SK-N-SH treated with all-trans-retinoic acid at 6 μM for 48 hours (cell line): Measurements from ENCODE around the gene EBF4.

Experiments
- ATAC-seq: fragments of 200-7000 bp; cut with Tn5 transposase; 3 replicates; pipeline ENCODE4 v1.9.1; 2020; ENCODE audit warnings: mild to moderate bottlenecking, moderate library complexity
- BACH2 ChIP-seq: fragments of 250-450 bp; sonication (Bioruptor Pico); IDR thresholded peaks from 2 replicates; pipeline ENCODE4 v1.9.0; 2021; ENCODE audit warnings: mild to moderate bottlenecking, borderline replicate concordance
- CREB5 ChIP-seq: fragments of 250-450 bp; sonication (Bioruptor Pico); IDR thresholded peaks from 2 replicates; pipeline ENCODE4 v1.5.1; 2020; ENCODE audit warnings: low read depth, mild to moderate bottlenecking, moderate library complexity
- CSDC2 ChIP-seq: fragments of 250-450 bp; sonication (Bioruptor Pico); IDR thresholded peaks from 2 replicates; pipeline ENCODE4 v1.5.0; 2020; ENCODE audit warnings: mild to moderate bottlenecking, moderate library complexity
- CSRNP3 ChIP-seq: fragments of 250-450 bp; sonication (Bioruptor Pico); IDR thresholded peaks from 2 replicates; pipeline ENCODE4 v1.5.1; 2021; ENCODE audit warnings: mild to moderate bottlenecking, moderate library complexity
- GLIS3 ChIP-seq: fragments of 250-450 bp; sonication (Bioruptor Pico); IDR thresholded peaks from 2 replicates; pipeline ENCODE4 v1.5.0; 2020; ENCODE audit warnings: mild to moderate bottlenecking, moderate library complexity
- ISL1 ChIP-seq: fragments of 250-450 bp; sonication (Bioruptor Pico); IDR thresholded peaks from 2 replicates; pipeline ENCODE4 v2.1.2; 2022; ENCODE audit warnings: mild to moderate bottlenecking, moderate library complexity
- OSR1 ChIP-seq: fragments of 250-450 bp; sonication (Bioruptor Pico); IDR thresholded peaks from 2 replicates; pipeline ENCODE4 v1.8.0; 2022; ENCODE audit warnings: moderate library complexity, mild to moderate bottlenecking, inconsistent platforms
- PATZ1 ChIP-seq: fragments of 250-450 bp; sonication (Bioruptor Pico); IDR thresholded peaks from 2 replicates; pipeline ENCODE4 v1.8.0; 2020; ENCODE audit warnings: mild to moderate bottlenecking, moderate library complexity, borderline replicate concordance
- POU6F1 ChIP-seq: fragments of 250-450 bp; sonication (Bioruptor Pico); IDR thresholded peaks from 2 replicates; pipeline ENCODE4 v1.8.0; 2021; ENCODE audit warnings: low read depth, mild to moderate bottlenecking, moderate library complexity, borderline replicate concordance
- PPARA ChIP-seq: fragments of 250-450 bp; sonication (Bioruptor Pico); IDR thresholded peaks from 2 replicates; pipeline ENCODE4 v1.5.0; 2020; ENCODE audit warnings: mild to moderate bottlenecking, borderline replicate concordance
- TCF4 ChIP-seq: fragments of 250-450 bp; sonication (Bioruptor Pico); IDR thresholded peaks from 2 replicates; pipeline ENCODE4 v1.8.0; 2021; ENCODE audit warnings: mild to moderate bottlenecking, moderate library complexity, borderline replicate concordance
- TOX ChIP-seq: fragments of 250-450 bp; sonication (Bioruptor Pico); IDR thresholded peaks from 2 replicates; pipeline ENCODE4 v1.8.0; 2021; ENCODE audit warnings: mild to moderate bottlenecking, moderate library complexity, borderline replicate concordance
- TSHZ2 ChIP-seq: fragments of 250-450 bp; sonication (Bioruptor Pico); IDR thresholded peaks from 2 replicates; pipeline ENCODE4 v1.5.0; 2020; ENCODE audit warnings: mild to moderate bottlenecking, moderate library complexity
- ZC3H10 ChIP-seq: fragments of 250-450 bp; sonication (Bioruptor Pico); IDR thresholded peaks from 2 replicates; pipeline ENCODE4 v1.5.1; 2021; ENCODE audit warnings: mild to moderate bottlenecking, moderate library complexity
- ZFP3 ChIP-seq: fragments of 250-450 bp; sonication (Bioruptor Pico); IDR thresholded peaks from 2 replicates; pipeline ENCODE4 v1.5.0; 2020; ENCODE audit warnings: mild to moderate bottlenecking, moderate library complexity
- ZFP30 ChIP-seq: fragments of 450-650 bp; formaldehyde crosslinking; IDR thresholded peaks from 2 replicates; pipeline ENCODE4 v1.5.0; 2022; ENCODE audit warnings: mild to moderate bottlenecking, moderate library complexity
- ZNF565 ChIP-seq: fragments of 450-650 bp; formaldehyde crosslinking; conservative IDR thresholded peaks from 2 replicates; pipeline ENCODE4 v1.5.0; 2020; ENCODE audit warnings: low read depth, mild to moderate bottlenecking, moderate library complexity
- ZNF70 ChIP-seq: fragments of 450-650 bp; formaldehyde crosslinking; IDR thresholded peaks from 2 replicates; pipeline ENCODE4 v1.5.0; 2020; ENCODE audit warnings: mild to moderate bottlenecking, moderate library complexity
- ZNF8 ChIP-seq: fragments of 450-650 bp; formaldehyde crosslinking; IDR thresholded peaks from 2 replicates; pipeline ENCODE4 v1.5.0; 2020; ENCODE audit warnings: mild to moderate bottlenecking, moderate library complexity

EBF4 gene

GRCh38 chr20:2658414-2659354, 33.9 kb upstream of the EBF4 start (continued):
- TF ChIP-seq ZNF70 (CRISPR knock-in tag) (no peak), CREB5 (no peak), ZNF565 (CRISPR knock-in tag) (no peak), ZC3H10 (CRISPR knock-in tag) (no peak), ZFP30 (CRISPR knock-in tag) (no peak), OSR1 (CRISPR knock-in tag) (no peak), ZNF8 (no peak)

GRCh38 chr20:2659547-2659946, 33.0 kb upstream of the EBF4 start:
- no peak for ATAC-seq
- TF ChIP-seq ISL1 (no peak), POU6F1 (no peak), CSDC2 (no peak), PATZ1 (CRISPR knock-in tag) (no peak), TCF4 (CRISPR knock-in tag) (no peak), OSR1 (CRISPR knock-in tag) (no peak), PPARA (no peak), CSRNP3 (no peak), ZNF70 (CRISPR knock-in tag) (no peak), ZFP30 (CRISPR knock-in tag) (no peak), BACH2 (CRISPR knock-in tag) (no peak), TSHZ2 (CRISPR knock-in tag) (no peak), TOX (no peak), ZFP3 (CRISPR knock-in tag) (no peak), GLIS3 (CRISPR knock-in tag) (no peak), ZNF565 (CRISPR knock-in tag) (no peak)

GRCh38 chr20:2663364-2663886, 29.2 kb upstream of the EBF4 start:
- ATAC-seq = no peak
- TF ChIP-seq OSR1 (CRISPR knock-in tag) (no peak), ZNF565 (CRISPR knock-in tag) (no peak), TSHZ2 (CRISPR knock-in tag) (no peak), CSRNP3 (no peak), BACH2 (CRISPR knock-in tag) (no peak), PPARA (no peak), TCF4 (CRISPR knock-in tag) (no peak), TOX (no peak), ZNF8 (no peak), CSDC2 (no peak)
